ENCODE measurements around the gene ROR2. TPM values are rescaled to one million over a fixed set of nuclear protein-coding genes. Genes with fewer than 3 reads are reported as not detected.

Gene ROR2
- total and polyA plus RNA-seq, 2 experiments from 2014 or later: 8.1 to 18.8 TPM

DNA sequence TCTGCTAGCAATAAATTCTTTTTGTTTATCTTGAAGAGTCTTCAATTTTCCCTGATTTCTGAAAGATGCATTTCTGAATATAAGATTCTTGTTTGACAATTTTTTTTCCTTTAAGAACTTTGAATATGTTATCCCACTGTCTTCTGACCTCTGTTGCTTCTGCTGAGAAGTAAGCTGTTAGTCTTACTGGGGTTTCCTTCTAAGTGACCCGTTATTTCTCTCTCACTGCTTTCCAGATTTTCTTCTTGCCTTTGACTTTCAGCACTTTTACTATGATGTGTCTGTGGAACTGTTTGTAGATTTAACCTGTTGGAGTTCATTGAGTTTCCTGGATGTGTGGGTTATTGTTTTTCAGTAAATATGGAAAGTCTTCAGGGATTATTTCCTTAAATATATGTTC lies 321.1 kb downstream of the ROR2 start (continued):
- TF ChIP-seq, protein P1, sequence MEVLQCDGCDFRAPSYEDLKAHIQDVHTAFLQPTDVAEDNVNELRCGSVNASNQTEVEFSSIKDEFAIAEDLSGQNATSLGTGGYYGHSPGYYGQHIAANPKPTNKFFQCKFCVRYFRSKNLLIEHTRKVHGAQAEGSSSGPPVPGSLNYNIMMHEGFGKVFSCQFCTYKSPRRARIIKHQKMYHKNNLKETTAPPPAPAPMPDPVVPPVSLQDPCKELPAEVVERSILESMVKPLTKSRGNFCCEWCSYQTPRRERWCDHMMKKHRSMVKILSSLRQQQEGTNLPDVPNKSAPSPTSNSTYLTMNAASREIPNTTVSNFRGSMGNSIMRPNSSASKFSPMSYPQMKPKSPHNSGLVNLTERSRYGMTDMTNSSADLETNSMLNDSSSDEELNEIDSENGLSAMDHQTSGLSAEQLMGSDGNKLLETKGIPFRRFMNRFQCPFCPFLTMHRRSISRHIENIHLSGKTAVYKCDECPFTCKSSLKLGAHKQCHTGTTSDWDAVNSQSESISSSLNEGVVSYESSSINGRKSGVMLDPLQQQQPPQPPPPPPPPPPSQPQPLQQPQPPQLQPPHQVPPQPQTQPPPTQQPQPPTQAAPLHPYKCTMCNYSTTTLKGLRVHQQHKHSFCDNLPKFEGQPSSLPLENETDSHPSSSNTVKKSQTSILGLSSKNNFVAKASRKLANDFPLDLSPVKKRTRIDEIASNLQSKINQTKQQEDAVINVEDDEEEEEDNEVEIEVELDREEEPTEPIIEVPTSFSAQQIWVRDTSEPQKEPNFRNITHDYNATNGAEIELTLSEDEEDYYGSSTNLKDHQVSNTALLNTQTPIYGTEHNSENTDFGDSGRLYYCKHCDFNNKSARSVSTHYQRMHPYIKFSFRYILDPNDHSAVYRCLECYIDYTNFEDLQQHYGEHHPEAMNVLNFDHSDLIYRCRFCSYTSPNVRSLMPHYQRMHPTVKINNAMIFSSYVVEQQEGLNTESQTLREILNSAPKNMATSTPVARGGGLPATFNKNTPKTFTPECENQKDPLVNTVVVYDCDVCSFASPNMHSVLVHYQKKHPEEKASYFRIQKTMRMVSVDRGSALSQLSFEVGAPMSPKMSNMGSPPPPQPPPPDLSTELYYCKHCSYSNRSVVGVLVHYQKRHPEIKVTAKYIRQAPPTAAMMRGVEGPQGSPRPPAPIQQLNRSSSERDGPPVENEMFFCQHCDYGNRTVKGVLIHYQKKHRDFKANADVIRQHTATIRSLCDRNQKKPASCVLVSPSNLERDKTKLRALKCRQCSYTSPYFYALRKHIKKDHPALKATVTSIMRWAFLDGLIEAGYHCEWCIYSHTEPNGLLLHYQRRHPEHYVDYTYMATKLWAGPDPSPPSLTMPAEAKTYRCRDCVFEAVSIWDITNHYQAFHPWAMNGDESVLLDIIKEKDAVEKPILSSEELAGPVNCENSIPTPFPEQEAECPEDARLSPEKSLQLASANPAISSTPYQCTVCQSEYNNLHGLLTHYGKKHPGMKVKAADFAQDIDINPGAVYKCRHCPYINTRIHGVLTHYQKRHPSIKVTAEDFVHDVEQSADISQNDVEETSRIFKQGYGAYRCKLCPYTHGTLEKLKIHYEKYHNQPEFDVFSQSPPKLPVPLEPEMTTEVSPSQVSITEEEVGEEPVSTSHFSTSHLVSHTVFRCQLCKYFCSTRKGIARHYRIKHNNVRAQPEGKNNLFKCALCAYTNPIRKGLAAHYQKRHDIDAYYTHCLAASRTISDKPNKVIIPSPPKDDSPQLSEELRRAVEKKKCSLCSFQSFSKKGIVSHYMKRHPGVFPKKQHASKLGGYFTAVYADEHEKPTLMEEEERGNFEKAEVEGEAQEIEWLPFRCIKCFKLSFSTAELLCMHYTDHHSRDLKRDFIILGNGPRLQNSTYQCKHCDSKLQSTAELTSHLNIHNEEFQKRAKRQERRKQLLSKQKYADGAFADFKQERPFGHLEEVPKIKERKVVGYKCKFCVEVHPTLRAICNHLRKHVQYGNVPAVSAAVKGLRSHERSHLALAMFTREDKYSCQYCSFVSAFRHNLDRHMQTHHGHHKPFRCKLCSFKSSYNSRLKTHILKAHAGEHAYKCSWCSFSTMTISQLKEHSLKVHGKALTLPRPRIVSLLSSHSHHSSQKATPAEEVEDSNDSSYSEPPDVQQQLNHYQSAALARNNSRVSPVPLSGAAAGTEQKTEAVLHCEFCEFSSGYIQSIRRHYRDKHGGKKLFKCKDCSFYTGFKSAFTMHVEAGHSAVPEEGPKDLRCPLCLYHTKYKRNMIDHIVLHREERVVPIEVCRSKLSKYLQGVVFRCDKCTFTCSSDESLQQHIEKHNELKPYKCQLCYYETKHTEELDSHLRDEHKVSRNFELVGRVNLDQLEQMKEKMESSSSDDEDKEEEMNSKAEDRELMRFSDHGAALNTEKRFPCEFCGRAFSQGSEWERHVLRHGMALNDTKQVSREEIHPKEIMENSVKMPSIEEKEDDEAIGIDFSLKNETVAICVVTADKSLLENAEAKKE (CRISPR knock-in tag; IDR thresholded peaks at IDR 0.05): no peak
- TF ChIP-seq STAT1 (IDR thresholded peaks at IDR 0.05; ENCODE audit: unreplicated experiment): no peak

DNA sequence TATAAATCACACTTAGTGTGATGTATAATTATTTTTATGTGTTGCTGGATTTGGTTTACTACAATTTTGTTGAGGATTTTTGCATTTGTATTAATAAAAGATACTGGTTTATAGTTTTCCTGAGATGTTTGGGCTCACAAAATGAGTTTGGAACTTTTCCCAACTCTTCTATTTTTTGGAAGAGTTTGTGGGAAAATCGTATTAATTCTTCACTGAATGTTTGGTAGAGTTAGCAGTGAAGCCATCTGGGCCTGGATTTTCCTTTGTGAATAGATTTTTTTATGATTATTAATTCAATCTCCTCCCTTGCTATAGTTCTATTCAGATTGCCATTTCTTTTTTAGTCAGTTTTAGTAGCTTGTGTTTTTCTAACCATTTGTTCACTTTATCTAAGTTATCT lies 324.7 kb downstream of the ROR2 start:
- Mint-ChIP-seq H3K36me3 (ENCODE audit: low read depth) (peaks cover 6% of the 10 kb centered on the region; the same call in 2 of the 3 replicates), H3K4me3 (no peak overlapping the region), H3K27me3 (ENCODE audit: insufficient read depth, low read depth, poor library complexity) (peaks cover 4% of the 10 kb centered on the region), H3K27ac (no peak overlapping the region), H3K4me1 (peaks cover 3% of the 10 kb centered on the region; the same call in 1 of the 3 replicates), H3K9me3 (peaks cover 6% of the 10 kb centered on the region; the same call in 1 of the 3 replicates)
- no peaks in the 10 kb centered on the region for H4K20me1 ChIP-seq (replicated peaks; ENCODE audit: insufficient read depth)
- H3K4me1 ChIP-seq (ENCODE audit: insufficient read depth): no peaks in the 10 kb centered on the region
- H3K27me3 ChIP-seq (ENCODE audit: insufficient read depth): no peaks in the 10 kb centered on the region
- no peak overlapping the region for H2AFZ ChIP-seq
- H3K4me2 ChIP-seq: no peak overlapping the region
- peaks cover 8% of the 10 kb centered on the region; the same call in 1 of the 2 replicates for H3K36me3 ChIP-seq (ENCODE audit: insufficient read depth)
- DNase-seq (ENCODE audit: low spot score) (no peak), ATAC-seq (no peak)
- H3K79me2 ChIP-seq (replicated peaks; ENCODE audit: insufficient read depth): no peaks in the 10 kb centered on the region
- H3K4me3 ChIP-seq: no peak overlapping the region
- no peaks in the 10 kb centered on the region for H3K9me2 ChIP-seq (ENCODE audit: insufficient read depth)
- no peak overlapping the region for H3K27ac ChIP-seq (ENCODE audit: low read depth)
- H3F3A ChIP-seq (replicated peaks; ENCODE audit: low read depth): no peaks in the 10 kb centered on the region
- TF ChIP-seq EZH2phosphoT487 (IDR thresholded peaks at IDR 0.05; ENCODE audit: unreplicated experiment): no peak
- TF ChIP-seq, protein P2, sequence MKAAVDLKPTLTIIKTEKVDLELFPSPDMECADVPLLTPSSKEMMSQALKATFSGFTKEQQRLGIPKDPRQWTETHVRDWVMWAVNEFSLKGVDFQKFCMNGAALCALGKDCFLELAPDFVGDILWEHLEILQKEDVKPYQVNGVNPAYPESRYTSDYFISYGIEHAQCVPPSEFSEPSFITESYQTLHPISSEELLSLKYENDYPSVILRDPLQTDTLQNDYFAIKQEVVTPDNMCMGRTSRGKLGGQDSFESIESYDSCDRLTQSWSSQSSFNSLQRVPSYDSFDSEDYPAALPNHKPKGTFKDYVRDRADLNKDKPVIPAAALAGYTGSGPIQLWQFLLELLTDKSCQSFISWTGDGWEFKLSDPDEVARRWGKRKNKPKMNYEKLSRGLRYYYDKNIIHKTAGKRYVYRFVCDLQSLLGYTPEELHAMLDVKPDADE (IDR thresholded peaks at IDR 0.05): no peak
- TF ChIP-seq STAT1 (IDR thresholded peaks at IDR 0.05; ENCODE audit: unreplicated experiment): no peak
- TF ChIP-seq NANOG (IDR thresholded peaks at IDR 0.05; ENCODE audit: borderline replicate concordance): no peak
- TF ChIP-seq, protein P3, sequence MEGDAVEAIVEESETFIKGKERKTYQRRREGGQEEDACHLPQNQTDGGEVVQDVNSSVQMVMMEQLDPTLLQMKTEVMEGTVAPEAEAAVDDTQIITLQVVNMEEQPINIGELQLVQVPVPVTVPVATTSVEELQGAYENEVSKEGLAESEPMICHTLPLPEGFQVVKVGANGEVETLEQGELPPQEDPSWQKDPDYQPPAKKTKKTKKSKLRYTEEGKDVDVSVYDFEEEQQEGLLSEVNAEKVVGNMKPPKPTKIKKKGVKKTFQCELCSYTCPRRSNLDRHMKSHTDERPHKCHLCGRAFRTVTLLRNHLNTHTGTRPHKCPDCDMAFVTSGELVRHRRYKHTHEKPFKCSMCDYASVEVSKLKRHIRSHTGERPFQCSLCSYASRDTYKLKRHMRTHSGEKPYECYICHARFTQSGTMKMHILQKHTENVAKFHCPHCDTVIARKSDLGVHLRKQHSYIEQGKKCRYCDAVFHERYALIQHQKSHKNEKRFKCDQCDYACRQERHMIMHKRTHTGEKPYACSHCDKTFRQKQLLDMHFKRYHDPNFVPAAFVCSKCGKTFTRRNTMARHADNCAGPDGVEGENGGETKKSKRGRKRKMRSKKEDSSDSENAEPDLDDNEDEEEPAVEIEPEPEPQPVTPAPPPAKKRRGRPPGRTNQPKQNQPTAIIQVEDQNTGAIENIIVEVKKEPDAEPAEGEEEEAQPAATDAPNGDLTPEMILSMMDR (conservative IDR thresholded peaks at IDR 0.05; ENCODE audit: low read depth in 2 of 2): no peak
- TF ChIP-seq, protein P4, sequence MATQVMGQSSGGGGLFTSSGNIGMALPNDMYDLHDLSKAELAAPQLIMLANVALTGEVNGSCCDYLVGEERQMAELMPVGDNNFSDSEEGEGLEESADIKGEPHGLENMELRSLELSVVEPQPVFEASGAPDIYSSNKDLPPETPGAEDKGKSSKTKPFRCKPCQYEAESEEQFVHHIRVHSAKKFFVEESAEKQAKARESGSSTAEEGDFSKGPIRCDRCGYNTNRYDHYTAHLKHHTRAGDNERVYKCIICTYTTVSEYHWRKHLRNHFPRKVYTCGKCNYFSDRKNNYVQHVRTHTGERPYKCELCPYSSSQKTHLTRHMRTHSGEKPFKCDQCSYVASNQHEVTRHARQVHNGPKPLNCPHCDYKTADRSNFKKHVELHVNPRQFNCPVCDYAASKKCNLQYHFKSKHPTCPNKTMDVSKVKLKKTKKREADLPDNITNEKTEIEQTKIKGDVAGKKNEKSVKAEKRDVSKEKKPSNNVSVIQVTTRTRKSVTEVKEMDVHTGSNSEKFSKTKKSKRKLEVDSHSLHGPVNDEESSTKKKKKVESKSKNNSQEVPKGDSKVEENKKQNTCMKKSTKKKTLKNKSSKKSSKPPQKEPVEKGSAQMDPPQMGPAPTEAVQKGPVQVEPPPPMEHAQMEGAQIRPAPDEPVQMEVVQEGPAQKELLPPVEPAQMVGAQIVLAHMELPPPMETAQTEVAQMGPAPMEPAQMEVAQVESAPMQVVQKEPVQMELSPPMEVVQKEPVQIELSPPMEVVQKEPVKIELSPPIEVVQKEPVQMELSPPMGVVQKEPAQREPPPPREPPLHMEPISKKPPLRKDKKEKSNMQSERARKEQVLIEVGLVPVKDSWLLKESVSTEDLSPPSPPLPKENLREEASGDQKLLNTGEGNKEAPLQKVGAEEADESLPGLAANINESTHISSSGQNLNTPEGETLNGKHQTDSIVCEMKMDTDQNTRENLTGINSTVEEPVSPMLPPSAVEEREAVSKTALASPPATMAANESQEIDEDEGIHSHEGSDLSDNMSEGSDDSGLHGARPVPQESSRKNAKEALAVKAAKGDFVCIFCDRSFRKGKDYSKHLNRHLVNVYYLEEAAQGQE (IDR thresholded peaks at IDR 0.05; ENCODE audit: unreplicated experiment): no peak
- TF ChIP-seq ZNF331 (CRISPR knock-in tag; IDR thresholded peaks at IDR 0.05; ENCODE audit: low read depth): no peak
- no peak for TF ChIP-seq EZH2 (IDR thresholded peaks at IDR 0.05; ENCODE audit: low read depth, unreplicated experiment)
- TF ChIP-seq POLR2AphosphoS5 (IDR thresholded peaks at IDR 0.05; ENCODE audit: low read depth): no peak

All from GM23338 (cell line).